ENCODE measurements around the gene MR1.

MR1 gene

DNA sequence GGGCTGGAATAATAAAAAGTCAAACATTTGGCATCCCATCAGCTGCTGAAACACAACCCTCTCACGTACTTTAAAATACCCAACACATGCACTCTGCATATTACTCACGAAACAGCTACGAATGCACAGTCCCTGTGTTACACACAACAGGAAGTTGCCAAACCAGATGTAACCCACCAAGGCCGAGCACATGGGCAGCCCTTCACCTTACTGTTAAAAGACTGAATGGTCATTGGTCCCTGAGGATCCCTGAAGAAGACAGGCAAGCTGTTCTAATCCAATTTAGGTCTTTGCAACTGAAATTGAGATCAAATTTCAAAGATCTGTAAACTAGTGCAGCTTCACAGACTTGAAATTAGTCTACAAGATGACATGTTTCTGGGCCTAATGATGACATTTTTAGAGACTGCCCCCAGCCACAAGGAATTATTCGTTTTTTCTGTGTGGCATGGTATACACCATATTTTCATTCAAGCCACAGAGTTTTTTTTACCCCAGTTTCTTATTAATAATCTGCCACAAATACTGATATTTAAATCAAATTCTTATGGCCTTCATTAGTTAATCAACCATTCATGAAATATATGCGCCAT, 29.1 kb downstream of the MR1 start:
- peak in 1 of 2 donors; percentile 24 for DNase-seq (ENCODE audit: low read depth in 2 of 2, low spot score in 1 of 2)

DNA sequence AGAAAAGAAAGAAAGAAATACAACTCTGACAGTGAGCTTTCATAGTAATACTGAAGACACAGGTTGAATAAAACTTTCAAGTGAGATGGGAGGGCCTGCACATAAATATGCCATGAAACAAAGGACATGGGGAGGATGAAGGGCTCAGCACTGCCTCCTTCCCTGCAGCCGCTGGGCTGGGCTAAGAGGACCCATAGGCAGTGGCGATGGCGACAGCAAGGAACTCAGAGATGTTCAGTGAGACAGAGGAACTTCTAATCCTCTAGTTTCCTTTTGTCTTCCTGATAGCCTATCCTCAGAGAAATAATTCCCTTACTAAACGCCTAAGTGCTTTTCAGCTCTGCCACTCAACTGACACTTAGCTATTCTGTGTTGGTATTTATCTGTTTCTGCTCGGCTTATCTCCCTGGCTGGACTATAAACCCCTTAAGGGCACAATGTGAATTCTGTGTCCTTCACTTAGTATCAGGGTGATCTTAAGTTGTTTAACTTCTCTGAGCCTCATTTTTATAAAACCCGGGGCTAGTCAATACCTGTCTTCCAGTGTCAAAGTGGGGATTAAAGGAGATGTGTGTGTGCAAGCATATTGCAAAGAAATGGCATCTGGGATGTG, 30.3 kb downstream of the MR1 start:
- DNase-seq (ENCODE audit: low read depth in 2 of 2, low spot score in 1 of 2): no peak

DNA sequence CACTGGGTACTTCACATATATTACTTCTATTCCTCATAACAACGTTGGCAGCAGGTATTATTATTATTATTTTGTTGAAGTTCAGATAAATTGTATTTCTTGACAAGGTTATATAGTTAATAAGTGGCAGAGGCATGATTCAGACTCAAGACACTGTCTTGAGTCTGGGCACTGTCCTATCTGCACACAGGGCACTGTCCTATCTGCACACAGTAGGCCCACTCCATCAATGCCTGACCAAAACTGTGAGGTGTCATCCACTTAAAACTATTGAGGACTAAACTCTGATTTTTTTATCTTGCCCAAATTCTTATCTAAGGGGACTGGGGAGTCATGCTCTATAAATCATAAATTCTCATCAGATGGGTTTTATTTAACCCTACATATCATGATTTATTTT, 30.9 kb downstream of the MR1 start:
- DNase-seq (ENCODE audit: low read depth in 2 of 2, low spot score in 1 of 2): no peak

DNA sequence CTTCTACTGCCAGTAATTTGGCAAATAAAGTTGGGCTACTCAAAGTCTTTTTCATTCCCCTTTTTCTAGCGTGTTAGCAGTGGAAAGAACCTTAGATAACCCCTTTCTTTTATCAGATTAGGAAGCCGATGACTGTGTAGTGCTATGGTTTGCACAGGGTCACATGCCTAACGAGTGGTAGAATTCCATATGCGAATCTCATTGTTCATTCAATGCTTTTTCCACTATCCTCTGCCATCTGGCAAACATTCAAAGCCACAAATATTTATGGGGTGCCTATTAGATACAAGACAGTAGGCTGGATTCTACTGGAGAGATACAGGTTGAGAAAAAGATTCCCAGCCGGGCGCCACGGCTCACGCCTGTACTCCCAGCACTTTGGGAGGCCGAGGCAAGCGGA, 39.9 kb downstream of the MR1 start:
- no peak for DNase-seq (ENCODE audit: low read depth in 2 of 2, low spot score in 1 of 2)

DNA sequence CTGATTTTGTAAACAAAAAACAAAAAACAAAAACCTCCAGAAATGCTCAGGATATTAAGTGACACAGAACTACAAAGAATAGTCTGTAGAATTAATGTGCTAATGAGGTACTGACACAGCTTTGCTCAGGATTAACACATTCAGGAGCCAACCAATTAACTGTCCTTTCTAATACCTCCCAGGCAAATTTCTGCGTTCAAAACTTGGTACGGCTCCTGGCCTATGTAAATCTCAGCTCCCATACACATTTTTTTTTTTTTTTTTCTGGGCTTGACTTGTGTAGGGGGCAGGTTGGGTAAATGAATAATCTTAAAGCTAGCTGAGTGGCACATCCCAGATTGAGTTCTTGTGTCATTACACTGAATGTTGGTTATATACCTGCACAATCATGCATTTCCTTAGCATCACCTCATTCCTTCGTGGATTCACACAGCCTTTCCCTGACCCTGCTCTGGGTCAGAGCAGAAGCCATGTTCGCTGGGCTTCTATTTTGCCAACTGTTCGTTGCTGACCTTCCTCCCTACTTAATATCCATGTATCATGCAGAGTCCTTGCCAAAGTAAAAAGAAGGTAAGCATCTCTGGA, 42.1 kb downstream of the MR1 start:
- DNase-seq (ENCODE audit: low read depth in 2 of 2, low spot score in 1 of 2): no peak

DNA sequence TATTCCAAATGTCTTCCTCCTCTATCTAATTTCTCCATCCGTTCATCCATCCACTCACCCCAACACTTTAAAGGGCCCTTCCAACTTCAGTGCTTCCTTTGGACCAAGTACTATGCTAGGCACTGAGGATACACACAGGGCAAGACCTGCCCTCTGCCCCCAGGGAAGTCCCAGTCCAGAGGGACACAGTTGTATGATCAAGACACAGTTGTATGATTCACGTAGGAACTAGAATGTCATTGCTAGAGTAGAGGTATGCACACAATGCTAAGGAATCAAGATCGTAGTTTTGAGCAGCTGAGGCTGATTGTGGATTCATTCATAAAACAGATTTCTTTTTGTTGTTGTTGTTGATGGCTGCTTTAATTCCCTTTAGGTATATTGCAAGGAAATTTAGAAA, 43.1 kb downstream of the MR1 start:
- no peak for DNase-seq (ENCODE audit: low read depth in 2 of 2, low spot score in 1 of 2)

DNA sequence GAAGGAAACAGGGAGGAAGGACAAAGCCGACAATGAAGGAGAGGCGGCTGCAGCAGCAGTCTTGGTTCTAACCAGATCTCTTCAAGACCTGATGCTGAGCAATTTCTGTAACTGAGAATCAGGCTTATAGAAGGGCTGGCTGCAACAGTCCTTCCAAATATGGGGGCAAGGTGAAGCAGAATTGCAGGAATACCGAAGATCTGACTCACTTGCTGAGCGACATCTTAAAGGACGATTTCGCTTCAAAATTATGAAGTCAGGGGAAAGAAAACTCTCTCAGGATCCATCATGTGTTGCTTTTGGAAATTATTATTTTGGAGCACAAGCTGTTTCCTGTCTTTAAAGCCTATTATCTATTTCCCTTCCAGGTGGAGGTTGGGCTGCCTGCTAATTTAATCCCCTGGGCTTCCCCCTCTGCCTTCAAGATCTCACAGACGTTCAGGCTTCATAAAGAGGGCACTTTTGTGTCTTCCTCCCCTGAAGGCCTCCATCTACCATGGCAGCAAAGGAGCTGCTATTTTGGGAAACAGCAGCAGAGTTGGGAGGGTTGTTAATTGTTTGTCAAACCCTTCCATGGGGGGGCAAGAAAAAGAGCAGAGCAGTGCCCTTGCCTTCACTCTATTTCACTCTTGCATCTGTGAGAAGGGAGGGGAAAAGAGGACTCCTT, 43.9 kb downstream of the MR1 start:
- DNase-seq (ENCODE audit: low read depth in 2 of 2, low spot score in 1 of 2): no peak

DNA sequence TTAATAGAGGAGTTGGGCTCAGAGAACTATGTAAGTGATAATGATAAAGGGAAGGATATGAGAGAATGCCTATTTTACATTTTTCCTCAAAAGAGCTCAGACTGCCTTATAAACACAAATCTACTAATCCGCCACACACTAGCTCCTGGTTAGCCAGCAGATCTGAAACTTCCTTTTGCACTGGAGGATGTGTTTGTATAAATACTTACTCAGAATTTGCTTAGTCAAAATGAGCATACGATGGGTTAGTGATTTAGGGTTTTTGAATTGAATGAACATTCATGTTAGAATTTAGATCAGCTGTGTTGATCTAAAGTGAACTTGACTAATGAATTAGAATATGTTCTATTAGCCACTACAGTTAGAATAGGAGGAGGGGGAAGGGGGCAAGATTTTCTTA, 45.6 kb downstream of the MR1 start:
- DNase-seq (ENCODE audit: low read depth in 2 of 2, low spot score in 1 of 2): no peak

DNA sequence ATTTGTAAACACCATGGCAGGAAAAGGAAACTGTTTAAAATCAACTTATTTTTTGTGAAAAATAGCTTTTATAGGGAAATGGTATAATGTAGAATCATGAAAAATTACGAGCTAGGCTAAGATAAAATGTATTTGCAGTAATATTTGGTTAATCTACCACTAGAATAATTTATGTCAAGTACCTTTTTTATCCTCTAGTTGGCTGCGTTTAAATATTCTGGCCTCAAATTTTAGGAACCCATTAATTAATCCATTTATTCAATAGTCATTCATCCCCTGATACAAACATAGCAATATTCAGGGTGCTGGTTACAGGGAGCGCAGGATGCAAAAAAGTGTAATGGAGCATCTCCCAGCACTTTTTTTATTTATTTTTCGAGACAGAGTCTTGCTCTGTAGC, 46.1 kb downstream of the MR1 start:
- no peak for DNase-seq (ENCODE audit: low read depth in 2 of 2, low spot score in 1 of 2)

DNA sequence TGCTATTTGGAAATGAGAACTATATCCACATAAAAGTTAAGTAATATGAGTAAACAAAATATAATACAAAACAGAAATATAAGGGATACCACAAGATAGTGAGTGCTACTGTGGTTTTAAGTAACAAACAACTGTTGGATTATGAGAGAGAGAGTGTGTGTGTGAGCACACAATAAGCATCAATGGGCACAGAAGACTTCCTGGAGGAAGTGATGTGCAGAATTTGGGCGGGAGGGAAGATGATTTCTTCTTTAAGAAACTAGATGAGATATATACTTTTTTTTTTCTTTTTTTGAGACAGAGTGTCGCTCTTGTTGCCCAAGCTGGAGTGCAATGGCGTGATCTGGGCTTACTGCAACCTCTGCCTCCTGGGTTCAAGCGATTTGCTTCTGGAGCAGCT, 46.8 kb downstream of the MR1 start:
- DNase-seq (ENCODE audit: low read depth in 2 of 2, low spot score in 1 of 2): no peak

DNA sequence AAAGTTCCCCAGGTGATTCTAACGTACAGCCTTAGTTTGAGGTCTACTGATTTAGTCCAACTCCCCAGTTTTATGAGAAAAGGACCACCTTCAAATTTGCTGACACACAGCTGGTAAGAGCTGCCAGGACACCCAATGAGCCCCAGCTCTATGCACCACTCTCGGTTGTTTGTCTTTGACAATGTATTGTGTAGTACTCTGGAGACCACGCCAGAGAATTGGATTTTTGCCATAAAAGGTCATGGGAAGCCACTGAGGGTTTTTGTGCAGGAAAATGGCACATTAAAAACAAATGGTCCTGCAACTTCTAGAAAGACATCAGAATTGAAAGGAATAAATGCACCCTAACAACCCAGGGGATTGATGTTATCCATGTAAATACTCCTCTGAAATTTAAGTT, 47.6 kb downstream of the MR1 start:
- no peak for DNase-seq (ENCODE audit: low read depth in 2 of 2, low spot score in 1 of 2)

DNA sequence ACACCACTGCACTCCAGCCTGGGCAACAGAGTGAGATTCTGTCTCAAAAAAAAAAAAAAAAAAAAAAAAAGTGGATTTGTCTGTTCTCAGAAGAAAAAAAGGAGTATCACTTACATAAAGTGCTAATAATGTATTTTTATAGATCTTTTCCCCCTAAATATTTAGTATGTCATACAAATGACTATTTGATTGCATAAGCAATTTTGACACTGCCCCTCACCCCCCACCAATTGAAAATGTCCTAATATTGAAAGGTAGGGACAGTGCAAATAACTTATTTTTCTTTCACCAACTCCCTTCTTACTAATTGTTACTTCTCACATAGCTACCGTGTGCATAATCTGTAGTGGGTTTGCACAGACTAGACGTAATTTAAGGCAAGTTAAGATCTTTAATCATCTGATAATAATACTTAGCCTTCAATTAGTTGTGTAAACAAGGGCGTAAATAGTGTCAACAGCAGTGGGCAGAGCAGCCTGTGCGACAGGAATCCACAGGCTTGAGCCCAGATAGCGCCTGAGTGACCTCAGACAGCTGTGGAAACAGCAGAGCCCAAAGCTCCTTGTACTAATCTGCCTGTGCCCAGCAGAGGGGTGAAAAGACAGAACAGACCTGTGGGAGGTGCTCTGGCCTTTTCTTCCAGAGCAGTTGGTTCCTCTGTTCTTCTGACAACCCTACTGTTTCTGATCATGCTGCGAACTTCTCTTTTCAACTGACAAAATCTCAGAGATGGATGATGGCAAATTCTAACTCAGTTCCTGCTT, 50.2 kb downstream of the MR1 start:
- no peak for DNase-seq (ENCODE audit: low read depth in 2 of 2, low spot score in 1 of 2)

DNA sequence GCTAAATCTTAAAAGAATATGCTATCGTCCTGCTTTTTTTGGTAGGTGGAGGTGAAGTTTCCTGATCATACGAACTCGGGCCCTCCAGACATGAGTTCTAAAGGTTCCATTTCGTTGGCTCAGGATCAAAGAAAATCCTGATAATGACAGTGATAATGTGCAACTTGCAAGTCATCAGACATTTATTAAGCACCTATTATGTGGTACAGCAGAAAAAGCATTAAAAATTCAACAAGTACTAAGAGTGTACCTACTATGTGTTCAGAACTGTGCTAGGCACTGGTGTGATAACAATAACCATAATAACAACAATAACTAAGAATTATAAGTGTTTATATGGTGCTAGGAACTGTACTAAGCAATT, 50.8 kb downstream of the MR1 start:
- no peak for DNase-seq (ENCODE audit: low read depth in 2 of 2, low spot score in 1 of 2)

DNA sequence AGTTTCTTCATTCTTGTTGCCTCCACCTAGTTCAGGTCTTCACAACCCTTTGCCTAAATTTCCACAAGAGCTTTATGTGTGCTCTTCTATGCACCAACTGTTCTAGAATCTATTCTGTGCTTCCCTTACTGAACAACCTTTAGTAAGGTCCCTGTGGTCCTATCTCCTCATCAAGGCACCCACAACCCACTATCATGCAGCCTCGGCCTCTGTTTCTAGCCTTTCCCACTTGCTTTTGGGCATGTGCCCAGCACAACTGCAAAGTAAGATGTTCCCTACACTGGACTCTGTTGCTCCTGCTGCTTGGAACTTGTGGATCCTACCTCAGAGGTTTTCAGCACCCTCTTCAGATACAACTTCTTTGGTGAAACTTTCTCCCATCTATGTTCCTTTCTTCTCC, 52.3 kb downstream of the MR1 start:
- DNase-seq (ENCODE audit: low read depth in 2 of 2, low spot score in 1 of 2): no peak

DNA sequence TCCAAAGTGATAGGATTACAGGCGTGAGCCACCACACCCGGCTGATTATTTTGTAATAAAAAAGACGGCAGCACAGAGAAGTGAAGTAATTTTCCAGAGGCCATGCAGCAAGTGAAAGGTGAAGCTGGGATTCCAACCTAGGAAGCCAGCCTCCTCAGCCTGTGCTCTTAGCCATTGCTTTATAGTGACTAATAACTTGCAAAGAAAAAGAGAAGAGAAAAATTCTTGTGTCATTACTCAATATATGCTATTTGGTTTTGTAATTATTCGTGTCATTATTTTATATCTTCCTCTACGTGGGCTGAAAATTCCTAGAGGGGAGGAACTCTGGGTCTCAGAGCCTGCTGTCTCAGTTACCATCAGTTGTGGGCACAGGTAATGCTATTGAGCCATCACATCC, 53.1 kb downstream of the MR1 start:
- DNase-seq (ENCODE audit: low read depth in 2 of 2, low spot score in 1 of 2): no peak

DNA sequence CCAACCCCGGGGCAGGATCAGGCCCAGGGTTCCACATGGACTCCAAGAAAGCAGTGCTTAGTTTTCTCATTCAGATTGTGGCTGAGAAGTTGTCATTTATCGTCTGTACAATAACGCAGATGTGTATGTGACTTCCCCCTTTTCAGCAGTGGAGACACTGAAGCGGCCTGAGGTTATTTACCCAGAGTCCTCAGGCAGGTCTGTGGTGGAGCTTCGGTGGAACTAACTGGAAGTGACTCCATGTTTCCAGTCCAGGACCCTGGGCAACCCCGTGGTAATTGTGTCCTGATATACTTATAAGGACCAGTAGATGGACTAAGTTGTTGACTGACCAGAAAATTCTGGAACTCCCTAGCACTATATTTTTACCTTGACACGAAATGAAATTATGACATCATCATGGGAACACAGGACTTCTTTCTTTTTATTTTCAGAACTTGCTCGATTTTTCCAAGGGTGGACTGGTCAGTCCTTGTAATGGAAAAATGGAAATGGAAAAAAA, 53.7 kb downstream of the MR1 start:
- DNase-seq (ENCODE audit: low read depth in 2 of 2, low spot score in 1 of 2): no peak

DNA sequence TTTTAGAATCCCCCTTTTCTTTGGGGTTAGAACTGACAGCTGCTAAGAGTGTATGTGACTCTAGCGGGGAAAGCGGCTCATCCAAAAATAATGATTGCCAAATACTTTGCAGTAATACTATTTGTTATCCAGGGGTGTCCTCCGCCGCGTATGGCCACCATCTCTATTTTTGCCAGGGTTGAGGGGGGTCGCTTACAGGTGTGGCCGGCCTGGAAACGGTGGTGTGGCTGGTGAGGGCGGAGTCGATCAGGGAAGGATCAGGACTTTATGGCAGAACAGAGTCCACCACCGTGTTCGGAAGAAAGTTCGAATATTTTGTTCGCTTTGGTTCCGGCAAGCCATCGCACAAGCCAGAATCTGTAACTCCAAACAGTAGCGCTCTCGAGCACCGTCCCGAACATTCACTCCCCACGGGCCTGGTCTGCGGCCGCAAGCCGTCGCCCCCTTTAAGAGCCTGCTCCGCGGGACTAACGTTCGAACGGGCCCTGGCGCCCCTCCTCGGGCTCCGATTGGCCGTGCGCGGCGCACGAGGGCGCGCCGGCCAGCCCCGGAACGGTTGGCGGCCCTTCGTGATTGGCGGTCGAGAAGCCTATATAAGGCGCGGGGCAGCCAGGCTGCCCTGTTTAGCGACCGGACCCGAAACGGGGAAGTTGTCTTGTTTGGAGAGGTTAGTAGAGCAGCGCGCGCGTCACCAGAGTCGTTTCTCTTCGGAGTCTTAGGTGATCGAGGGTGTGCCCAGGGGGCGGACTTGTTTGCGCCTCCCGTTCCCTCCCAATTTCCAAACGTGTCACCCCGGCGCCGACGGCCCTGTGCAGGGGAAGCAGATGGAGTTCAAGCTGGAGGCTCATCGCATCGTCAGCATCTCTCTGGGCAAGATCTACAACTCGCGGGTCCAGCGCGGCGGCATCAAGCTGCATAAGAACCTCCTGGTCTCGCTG, 54.6 kb downstream of the MR1 start, which contains the start of gene IER5:
IER5 (plus strand) TSS at position 622 of the 938 bp plus-strand sequence; CDS start at position 825, 203 bp downstream.
- peak; percentile 93 to 94 for DNase-seq (ENCODE audit: low read depth in 2 of 2, low spot score in 1 of 2)

DNA sequence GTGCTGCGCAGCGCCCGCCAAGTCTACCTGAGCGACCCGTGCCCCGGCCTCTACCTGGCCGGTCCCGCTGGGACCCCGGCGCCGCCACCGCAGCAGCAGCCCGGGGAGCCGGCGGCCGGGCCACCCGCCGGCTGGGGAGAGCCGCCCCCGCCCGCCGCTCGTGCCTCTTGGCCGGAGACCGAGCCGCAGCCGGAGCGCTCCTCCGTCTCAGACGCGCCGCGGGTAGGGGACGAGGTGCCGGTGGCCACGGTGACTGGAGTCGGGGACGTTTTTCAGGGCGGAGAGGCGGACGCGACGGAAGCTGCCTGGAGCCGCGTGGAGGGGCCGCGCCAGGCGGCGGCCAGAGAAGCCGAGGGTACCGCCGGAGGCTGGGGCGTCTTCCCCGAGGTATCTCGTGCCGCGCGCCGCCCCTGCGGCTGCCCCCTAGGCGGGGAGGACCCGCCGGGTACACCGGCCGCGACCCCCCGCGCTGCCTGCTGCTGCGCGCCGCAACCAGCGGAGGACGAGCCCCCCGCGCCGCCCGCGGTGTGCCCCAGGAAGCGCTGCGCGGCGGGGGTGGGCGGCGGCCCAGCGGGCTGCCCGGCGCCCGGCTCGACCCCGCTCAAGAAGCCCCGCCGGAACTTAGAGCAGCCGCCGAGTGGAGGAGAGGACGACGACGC, 55.4 kb downstream of the MR1 start:
- no peak for DNase-seq (ENCODE audit: low read depth in 2 of 2, low spot score in 1 of 2)

DNA sequence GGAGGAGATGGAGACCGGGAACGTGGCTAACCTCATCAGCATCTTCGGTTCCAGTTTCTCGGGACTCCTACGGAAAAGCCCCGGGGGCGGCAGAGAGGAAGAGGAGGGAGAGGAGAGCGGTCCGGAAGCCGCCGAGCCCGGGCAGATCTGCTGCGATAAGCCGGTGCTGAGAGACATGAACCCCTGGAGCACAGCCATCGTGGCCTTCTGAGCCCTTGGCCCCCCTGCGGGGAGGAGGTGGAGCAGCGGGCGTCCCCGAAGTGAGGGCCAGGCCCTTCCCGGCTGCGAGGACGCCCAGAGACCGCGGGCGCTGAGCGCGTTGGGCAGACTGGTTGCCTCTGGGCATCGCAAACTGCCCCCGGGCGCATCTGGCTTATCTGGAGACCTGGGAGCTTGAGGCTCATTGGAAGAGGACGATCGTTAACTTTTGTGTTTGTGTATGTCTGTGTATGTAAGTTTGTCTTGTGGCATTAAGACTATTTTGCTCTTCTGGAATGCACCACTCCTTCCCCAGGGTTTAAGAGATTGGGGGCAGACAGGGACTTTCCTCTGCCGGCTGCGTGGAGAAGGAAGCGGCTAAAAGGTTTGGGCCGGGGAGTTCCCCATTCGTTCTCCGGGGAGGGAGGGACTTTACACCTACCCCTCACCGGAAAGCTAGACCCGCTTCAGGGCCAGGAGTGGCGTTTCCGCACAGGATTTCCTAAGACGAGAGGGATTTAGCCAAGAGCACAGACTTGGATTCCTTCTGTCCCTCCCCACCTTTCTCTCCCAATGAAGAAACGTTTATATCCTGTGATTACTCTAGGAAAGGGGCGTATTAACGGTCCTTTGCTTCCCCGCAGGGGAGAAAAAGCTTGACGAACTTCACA, 56.1 kb downstream of the MR1 start:
- peak; percentile 54 to 64 for DNase-seq (ENCODE audit: low read depth in 2 of 2, low spot score in 1 of 2)

Data from stimulated activated CD8-positive, alpha-beta memory T cell treated with anti-CD3 and anti-CD28 coated beads, Interleukin-4, amount 100 ng/mL, for 4 hours (primary cell).